ENCODE measurements around the gene ZDHHC21. TPM values are rescaled to one million over a fixed set of nuclear protein-coding genes. Genes with fewer than 3 reads are reported as not detected.
"Not testable (repeated sequence)": the region's sequence is repeated elsewhere in the genome, so short reads cannot be mapped to it uniquely, and the experiment has no call there.

The ZDHHC21 gene
- total RNA-seq, 1 donor from 2014 or later = 11.2 TPM

- H3K27ac Mint-ChIP-seq = no peak overlapping the region
- no peak for DNase-seq
- H3K4me3 Mint-ChIP-seq = no peak overlapping the region
- H3K9me3 Mint-ChIP-seq = peaks cover 29% of the 10 kb centered on the region
- intact Hi-C loops (cut with micrococcal nuclease) = no loop called here
- no peaks in the 10 kb centered on the region for H3K4me1 Mint-ChIP-seq
- no peaks in the 10 kb centered on the region for H3K36me3 Mint-ChIP-seq (ENCODE audit: low read depth)
- peaks cover 10% of the 10 kb centered on the region for H3K27me3 Mint-ChIP-seq
Observed at GRCh38 chr9:14704281-14704680, 11.0 kb upstream of the ZDHHC21 start.

GRCh38 chr9:14702200-14702720 is 9.0 kb upstream of the ZDHHC21 start:
- no peak for DNase-seq
- H3K27me3 Mint-ChIP-seq = peaks cover 10% of the 10 kb centered on the region
- intact Hi-C loops (cut with micrococcal nuclease) = no loop called here
- no peaks in the 10 kb centered on the region for H3K36me3 Mint-ChIP-seq (ENCODE audit: low read depth)
- no peaks in the 10 kb centered on the region for H3K4me1 Mint-ChIP-seq
- no peak overlapping the region for H3K27ac Mint-ChIP-seq
- peaks cover 22% of the 10 kb centered on the region for H3K9me3 Mint-ChIP-seq
- no peak overlapping the region for H3K4me3 Mint-ChIP-seq

GRCh38 chr9:14692470-14693250 is 572 bp downstream of the ZDHHC21 start:
- H3K4me3 Mint-ChIP-seq = peak overlapping the region; percentile 96
- peak overlapping the region; percentile 95 for H3K27ac Mint-ChIP-seq
- H3K4me1 Mint-ChIP-seq = peaks cover 37% of the 10 kb centered on the region
- peaks cover 19% of the 10 kb centered on the region for H3K36me3 Mint-ChIP-seq (ENCODE audit: low read depth)
- H3K27me3 Mint-ChIP-seq = peaks cover 16% of the 10 kb centered on the region
- DNase-seq = no peak
- H3K9me3 Mint-ChIP-seq = no peaks in the 10 kb centered on the region
- intact Hi-C loops (cut with micrococcal nuclease) = loop anchor here (2.0 kb wide), 2 partner anchors 22 to 370 kb away; no protein-coding TSS in a partner anchor

DNA sequence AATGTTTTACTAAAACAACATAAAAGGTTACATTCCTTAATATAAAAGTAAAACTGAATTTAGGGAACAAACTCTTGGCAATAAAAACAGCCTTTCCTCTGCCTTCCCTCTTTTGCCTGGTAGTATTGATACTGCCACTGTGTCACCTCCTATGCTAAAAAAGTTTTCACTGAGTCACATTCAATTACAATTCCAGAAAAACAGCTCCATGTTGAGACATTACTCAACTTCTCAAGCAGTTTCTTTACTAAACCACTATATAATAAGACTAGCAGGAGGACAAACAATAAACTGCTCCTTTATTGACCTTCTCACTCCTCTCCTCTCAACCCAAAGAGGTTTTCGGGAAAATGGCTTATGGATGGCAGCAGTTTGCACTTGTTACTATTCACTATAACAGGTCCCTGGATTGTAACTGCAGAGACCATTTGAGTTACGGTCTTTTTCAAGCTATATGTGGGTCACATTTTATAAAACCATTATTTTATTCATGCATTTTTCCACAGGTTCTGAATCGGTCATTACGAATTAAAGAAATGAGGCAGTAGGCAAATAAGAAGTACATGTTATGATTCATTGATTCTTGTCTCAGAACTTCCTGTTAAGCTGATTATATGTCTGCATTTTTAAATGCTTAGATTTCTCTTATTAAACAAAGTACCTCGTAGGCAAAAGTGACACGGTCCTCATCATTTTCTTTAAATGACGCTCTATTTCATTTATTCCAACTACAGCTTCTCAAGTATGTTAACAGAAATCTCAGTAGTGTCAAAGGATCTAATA is 2.1 kb downstream of the ZDHHC21 start:
- H3K9me3 Mint-ChIP-seq = no peaks in the 10 kb centered on the region
- no peak overlapping the region for H3K27ac Mint-ChIP-seq
- intact Hi-C loops (cut with micrococcal nuclease) = no loop called here
- peaks cover 37% of the 10 kb centered on the region for H3K4me1 Mint-ChIP-seq
- no peak for DNase-seq
- H3K27me3 Mint-ChIP-seq = peaks cover 6% of the 10 kb centered on the region
- peaks cover 26% of the 10 kb centered on the region for H3K36me3 Mint-ChIP-seq (ENCODE audit: low read depth)
- H3K4me3 Mint-ChIP-seq = no peak overlapping the region

- Mint-ChIP-seq H3K4me3 (no peak overlapping the region), H3K27me3 (no peaks in the 10 kb centered on the region), H3K27ac (no peak overlapping the region), H3K36me3 (ENCODE audit: low read depth) (peaks cover 48% of the 10 kb centered on the region), H3K4me1 (peaks cover 26% of the 10 kb centered on the region), H3K9me3 (no peaks in the 10 kb centered on the region)
- no peak for DNase-seq
- intact Hi-C loops (cut with micrococcal nuclease) = no loop called here
Observed at GRCh38 chr9:14687042-14687719, 6.1 kb downstream of the ZDHHC21 start.

GRCh38 chr9:14686168-14686567 is 7.1 kb downstream of the ZDHHC21 start:
- peaks cover 23% of the 10 kb centered on the region for H3K4me1 Mint-ChIP-seq
- H3K4me3 Mint-ChIP-seq = no peak overlapping the region
- H3K9me3 Mint-ChIP-seq = no peaks in the 10 kb centered on the region
- intact Hi-C loops (cut with micrococcal nuclease) = no loop called here
- DNase-seq = no peak
- no peak overlapping the region for H3K27ac Mint-ChIP-seq
- peaks cover 55% of the 10 kb centered on the region for H3K36me3 Mint-ChIP-seq (ENCODE audit: low read depth)
- no peaks in the 10 kb centered on the region for H3K27me3 Mint-ChIP-seq

DNA sequence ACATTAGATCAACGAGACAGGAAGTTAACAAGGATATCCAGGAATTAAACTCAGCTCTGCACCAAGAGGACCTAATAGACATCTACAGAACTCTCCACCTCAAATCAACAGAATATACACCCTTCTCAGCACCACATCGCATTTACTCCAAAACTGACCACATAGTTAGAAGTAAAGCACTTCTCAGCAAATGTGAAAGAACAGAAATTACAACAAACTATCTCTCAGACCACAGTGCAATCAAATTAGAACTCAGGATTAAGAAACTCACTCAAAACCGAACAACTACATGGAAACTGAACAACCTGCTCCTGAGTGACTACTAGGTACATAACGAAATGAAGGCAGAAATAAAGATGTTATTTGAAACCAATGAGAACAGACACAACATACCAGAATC is 10.6 kb downstream of the ZDHHC21 start:
- H3K4me3 Mint-ChIP-seq; DNase-seq; H3K9me3 Mint-ChIP-seq; H3K4me1 Mint-ChIP-seq; H3K27ac Mint-ChIP-seq; H3K27me3 Mint-ChIP-seq; intact Hi-C loops (cut with micrococcal nuclease): not testable (repeated sequence)
- peaks cover 45% of the 10 kb centered on the region for H3K36me3 Mint-ChIP-seq (ENCODE audit: low read depth)

GRCh38 chr9:14678776-14679175 is 14.5 kb downstream of the ZDHHC21 start:
- intact Hi-C loops (cut with micrococcal nuclease) = no loop called here
- H3K27me3 Mint-ChIP-seq = no peaks in the 10 kb centered on the region
- peaks cover 32% of the 10 kb centered on the region for H3K36me3 Mint-ChIP-seq (ENCODE audit: low read depth)
- H3K27ac Mint-ChIP-seq = no peak overlapping the region
- H3K4me1 Mint-ChIP-seq = peaks cover 6% of the 10 kb centered on the region
- no peaks in the 10 kb centered on the region for H3K9me3 Mint-ChIP-seq
- H3K4me3 Mint-ChIP-seq = no peak overlapping the region
- no peak for DNase-seq

GRCh38 chr9:14677872-14678271 is 15.4 kb downstream of the ZDHHC21 start:
- DNase-seq = no peak
- Mint-ChIP-seq H3K4me3 (no peak overlapping the region), H3K27me3 (no peaks in the 10 kb centered on the region), H3K36me3 (ENCODE audit: low read depth) (peaks cover 30% of the 10 kb centered on the region), H3K9me3 (no peaks in the 10 kb centered on the region), H3K4me1 (peaks cover 6% of the 10 kb centered on the region), H3K27ac (no peak overlapping the region)
- intact Hi-C loops (cut with micrococcal nuclease) = no loop called here

DNA sequence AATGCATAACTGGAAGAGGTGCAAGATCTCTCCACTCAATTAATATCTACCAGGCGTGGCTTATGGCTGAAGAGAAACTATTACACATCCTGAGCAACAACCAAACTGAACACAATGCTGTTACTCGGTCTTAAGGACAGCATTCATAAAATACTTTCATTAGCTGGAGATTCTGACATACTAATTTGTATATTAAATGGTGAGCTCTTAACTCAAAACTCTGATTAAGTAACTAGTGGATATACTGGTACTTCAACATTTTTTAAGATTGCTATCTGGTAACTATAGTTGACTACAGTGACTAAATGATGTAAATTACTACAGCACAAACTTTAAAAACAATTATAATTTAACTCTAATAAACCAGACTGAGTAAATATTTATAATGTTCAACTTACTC is 15.8 kb downstream of the ZDHHC21 start:
- H3K27me3 Mint-ChIP-seq = no peaks in the 10 kb centered on the region
- no peaks in the 10 kb centered on the region for H3K9me3 Mint-ChIP-seq
- H3K27ac Mint-ChIP-seq = no peak overlapping the region
- H3K36me3 Mint-ChIP-seq (ENCODE audit: low read depth) = peaks cover 27% of the 10 kb centered on the region
- H3K4me3 Mint-ChIP-seq = no peak overlapping the region
- intact Hi-C loops (cut with micrococcal nuclease) = no loop called here
- no peak for DNase-seq
- peaks cover 4% of the 10 kb centered on the region for H3K4me1 Mint-ChIP-seq

DNA sequence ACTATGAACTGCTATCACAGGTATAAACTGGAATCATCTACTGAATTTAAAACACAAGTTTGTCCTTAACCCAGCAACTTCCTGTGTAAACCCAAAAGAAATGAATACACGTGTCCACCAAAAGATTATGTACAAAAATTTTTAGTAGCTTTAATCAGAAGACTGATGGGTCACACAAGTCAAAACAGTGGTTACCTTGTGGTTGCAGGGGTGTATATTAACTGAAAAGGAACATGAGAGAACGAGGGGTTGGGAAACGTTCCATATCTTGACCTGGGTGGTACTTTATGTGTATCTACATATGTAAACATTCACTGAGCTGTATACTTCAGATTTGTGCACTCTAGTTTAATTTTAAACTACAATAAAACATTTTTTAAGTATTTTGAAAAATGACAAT is 18.6 kb downstream of the ZDHHC21 start:
- Mint-ChIP-seq H3K27me3 (no peaks in the 10 kb centered on the region), H3K4me1 (peaks cover 6% of the 10 kb centered on the region), H3K27ac (no peak overlapping the region), H3K9me3 (no peaks in the 10 kb centered on the region), H3K36me3 (ENCODE audit: low read depth) (peaks cover 23% of the 10 kb centered on the region), H3K4me3 (no peak overlapping the region)
- no peak for DNase-seq
- intact Hi-C loops (cut with micrococcal nuclease) = no loop called here

DNA sequence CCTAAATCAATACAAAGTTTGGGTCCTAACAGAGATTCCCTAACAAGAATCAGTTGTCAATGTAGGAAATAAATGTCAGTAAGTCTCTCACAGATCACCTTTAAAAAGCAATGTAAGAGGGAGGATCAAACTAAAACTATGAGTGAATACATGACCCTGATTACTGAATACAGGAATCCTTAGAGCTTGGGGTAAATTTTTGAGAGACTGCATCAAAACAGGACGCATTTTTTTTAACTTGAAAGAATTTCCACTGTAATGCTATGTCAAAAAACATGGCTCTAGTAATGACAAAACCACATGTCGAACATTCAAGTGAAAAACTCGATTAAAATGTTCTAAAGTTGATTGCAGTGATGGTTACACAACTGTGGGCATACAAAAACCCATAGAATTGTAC is 21.9 kb downstream of the ZDHHC21 start:
- Mint-ChIP-seq H3K4me1 (peaks cover 6% of the 10 kb centered on the region), H3K9me3 (no peaks in the 10 kb centered on the region), H3K36me3 (ENCODE audit: low read depth) (peaks cover 17% of the 10 kb centered on the region), H3K27me3 (no peaks in the 10 kb centered on the region), H3K27ac (no peak overlapping the region), H3K4me3 (no peak overlapping the region)
- intact Hi-C loops (cut with micrococcal nuclease) = loop anchor here (2.0 kb wide), 1 partner anchor 21 kb away; the partner anchor contains the start of gene ZDHHC21
- DNase-seq = no peak

GRCh38 chr9:14670718-14671117 is 22.5 kb downstream of the ZDHHC21 start:
- Mint-ChIP-seq H3K27me3 (no peaks in the 10 kb centered on the region), H3K27ac (peak overlapping the region; percentile 48), H3K36me3 (ENCODE audit: low read depth) (peaks cover 14% of the 10 kb centered on the region), H3K9me3 (no peaks in the 10 kb centered on the region), H3K4me1 (peaks cover 6% of the 10 kb centered on the region), H3K4me3 (no peak overlapping the region)
- intact Hi-C loops (cut with micrococcal nuclease) = loop anchor here (2.0 kb wide), 1 partner anchor 22 kb away; the partner anchor contains the start of gene ZDHHC21
- no peak for DNase-seq

- H3K36me3 Mint-ChIP-seq (ENCODE audit: low read depth); H3K27ac Mint-ChIP-seq; H3K4me3 Mint-ChIP-seq; H3K4me1 Mint-ChIP-seq; H3K27me3 Mint-ChIP-seq; H3K9me3 Mint-ChIP-seq; intact Hi-C loops (cut with micrococcal nuclease); DNase-seq: not testable (repeated sequence)
Observed at GRCh38 chr9:14664022-14664421, 29.2 kb downstream of the ZDHHC21 start.
